HepG2 (cell line): ENCODE measurements around the gene IQCM. TPM values are rescaled to one million over a fixed set of nuclear protein-coding genes. Genes with fewer than 3 reads are reported as not detected.

Experiments used
- ATAC-seq: fragments of 200-7000 bp; cut with Tn5 transposase; 3 replicates; pipeline ENCODE4 v1.9.1; 2020; ENCODE audit warnings: mild to moderate bottlenecking, moderate library complexity
- BruUV-seq: library from RNA; stranded (reverse); fragments of 400-500 nt; replicated peaks from 2 replicates; lab custom pipeline; 2021; lab: Mats Ljungman, UMichigan
- CTCF ChIA-PET: fragments of 300-600 bp; formaldehyde crosslinking; extraction: SDS; loops from one replicate; lab custom pipeline; 2021; ENCODE audit warnings: low total read pairs, inconsistent platforms, low intra/inter-chr PET ratio; lab: Yijun Ruan, JAX
- POLR2A ChIA-PET: fragments of 350-600 bp; sonication (Branson Sonifier 250); formaldehyde crosslinking; loops from one replicate; lab custom pipeline; 2020; ENCODE audit warnings: antibody characterized with exemption, inconsistent platforms; lab: Yijun Ruan, JAX
- DNase-seq: peaks from one replicate; pipeline ENCODE4 v3.0.0-alpha.2; 2015; ENCODE audit warnings: low spot score
- FAIRE-seq: peaks from 3 replicates; lab custom pipeline; 2011; peaks lifted over from hg19 to GRCh38; lab: Jason Lieb, UNC
- H2AFZ ChIP-seq: one replicate; pipeline ENCODE4 v1.6.1; 2011; ENCODE audit warnings: low read length, inconsistent platforms
- H3K27ac ChIP-seq: fragments of 300-600 bp; 3 replicates; pipeline ENCODE4 v1.8.0; 2011; ENCODE audit warnings: mixed run types, mild to moderate bottlenecking, mixed read lengths, low read length, inconsistent platforms; ENCODE audit not compliant: insufficient read depth; ENCODE audit errors: extremely low read length
- H3K27me3 ChIP-seq, 2 experiments: fragments of 200-600 bp in 1 of 2; 2 replicates in 1 of 2; 3 replicates in 1 of 2; pipeline versions ENCODE4 v1.6.0 to v1.8.0; 2011; ENCODE audit warnings: low read length in 2 of 2, mild to moderate bottlenecking in 2 of 2, moderate library complexity in 2 of 2, inconsistent platforms in 1 of 2; ENCODE audit not compliant: insufficient read depth in 2 of 2, control insufficient read depth in 1 of 2
- H3K36me3 ChIP-seq, 2 experiments: fragments of 200-600 bp in 1 of 2; replicated peaks in 1 of 2; 2 replicates in 1 of 2; 3 replicates in 1 of 2; pipeline versions ENCODE4 v1.5.1 to v1.8.0; 2011; ENCODE audit warnings: low read length in 2 of 2, inconsistent platforms in 1 of 2; ENCODE audit not compliant: insufficient read depth in 2 of 2, control insufficient read depth in 1 of 2
- H3K4me1 ChIP-seq: 2 replicates; pipeline ENCODE4 v1.5.1; 2012; ENCODE audit warnings: low read length, inconsistent platforms; ENCODE audit not compliant: insufficient read depth
- H3K4me2 ChIP-seq: 2 replicates; pipeline ENCODE4 v1.6.0; 2011; ENCODE audit warnings: low read depth, low read length, inconsistent platforms
- H3K4me3 ChIP-seq, 3 experiments: fragments of 200-600 bp in 1 of 3; sonication (generic), shearing (Covaris generic) in 1 of 3; replicated peaks in 1 of 3; 2 replicates each; pipeline ENCODE4 v1.5.1; 2011 to 2016; ENCODE audit warnings: low read length in 3 of 3, inconsistent platforms in 2 of 3, low read depth in 2 of 3, mild to moderate bottlenecking in 2 of 3, control low read depth in 1 of 3, mixed read lengths in 1 of 3; ENCODE audit not compliant: insufficient read depth in 1 of 3
- H3K79me2 ChIP-seq: one replicate; pipeline ENCODE4 v1.6.1; 2011; ENCODE audit warnings: low read length, inconsistent platforms; ENCODE audit not compliant: insufficient read depth
- H3K9ac ChIP-seq: 2 replicates; pipeline ENCODE4 v1.6.0; 2011; ENCODE audit warnings: mild to moderate bottlenecking, low read depth, low read length, inconsistent platforms; ENCODE audit not compliant: insufficient read depth
- H3K9me3 ChIP-seq: 2 replicates; pipeline ENCODE4 v1.5.1; 2012; ENCODE audit warnings: mild to moderate bottlenecking, low read length
- H4K20me1 ChIP-seq: 2 replicates; pipeline ENCODE4 v1.6.0; 2011; ENCODE audit warnings: inconsistent platforms, mild to moderate bottlenecking, low read length, moderate library complexity; ENCODE audit not compliant: insufficient read depth
- EED ChIP-seq: sonication (generic); formaldehyde crosslinking; IDR thresholded peaks from 2 replicates; pipeline ENCODE4 v1.5.0; 2020; ENCODE audit warnings: mild to moderate bottlenecking, missing genetic modification reagents
- FOXA1 ChIP-seq, 2 experiments: fragments of 450-650 bp in 1 of 2; sonication (generic) in 1 of 2; formaldehyde crosslinking in 1 of 2; IDR thresholded peaks; 2 replicates each; pipeline versions ENCODE4 v1.4.0 to v1.6.1; 2016 to 2020; ENCODE audit warnings: missing genetic modification reagents in 1 of 2
- KAT7 ChIP-seq: IDR thresholded peaks from 2 replicates; pipeline ENCODE4 v1.6.1; 2018; ENCODE audit warnings: borderline replicate concordance, missing compliant biosample characterization
- KDM2A ChIP-seq: sonication (generic); formaldehyde crosslinking; IDR thresholded peaks from 2 replicates; pipeline ENCODE4 v1.4.0; 2020; ENCODE audit warnings: low read depth, missing genetic modification reagents, borderline replicate concordance
- NAIF1 ChIP-seq: sonication (generic); formaldehyde crosslinking; IDR thresholded peaks from 2 replicates; pipeline ENCODE4 v1.5.0; 2020; ENCODE audit warnings: mild to moderate bottlenecking, missing genetic modification reagents, borderline replicate concordance
- NFKB2 ChIP-seq: sonication (generic); formaldehyde crosslinking; IDR thresholded peaks from 2 replicates; pipeline ENCODE4 v1.4.0; 2020; ENCODE audit warnings: missing genetic modification reagents, borderline replicate concordance
- ZNF138 ChIP-seq: sonication (generic); formaldehyde crosslinking; IDR thresholded peaks from 2 replicates; pipeline ENCODE4 v1.5.0; 2020; ENCODE audit warnings: mild to moderate bottlenecking, low read depth, missing genetic modification reagents
- WGBS: methylation state at CpG from one replicate; pipeline ENCODE4 v1.1.6; 2017; ENCODE audit warnings: low lambda C conversion rate; 5-methylcytosine and 5-hydroxymethylcytosine counted together
- in situ Hi-C: cut with HindIII; loops from 2 replicates; pipeline ENCODE4 v1.10.0; 2017; ENCODE audit warnings: low pct_unique_long_range_greater_than_20kb; ENCODE audit not compliant: extremely low pct_ligation_motif_present
- intact Hi-C: fragments of 100-400 bp; cut with micrococcal nuclease; formaldehyde crosslinking; loops from one replicate; pipeline ENCODE4 v1.10.0; 2022; ENCODE audit not compliant: unreplicated experiment
- polyA plus RNA-seq, 8 experiments: library from polyadenylated mRNA; depleted of rRNA in 3 of 8; stranded (reverse) in 7 of 8; unstranded in 1 of 8; fragments of >200 nt; fragmentation: Illumina TruSeq in 4 of 8; extraction: Trizol in 4 of 8; gene quantifications; 2 replicates each; pipeline versions ENCODE4 v1.2.1 to v1.2.3, GENCODE V29; 2011 to 2016; ENCODE audit warnings: low read depth in 4 of 8, missing spikeins in 1 of 8, mixed read lengths in 1 of 8; ENCODE audit not compliant: insufficient read depth in 1 of 8
- total RNA-seq, 5 experiments: library from RNA; depleted of rRNA; stranded (reverse); fragments of >200 nt; fragmentation: Illumina TruSeq; extraction: Trizol; gene quantifications; 2 replicates each; pipeline ENCODE4 v1.2.3, GENCODE V29; 2016; ENCODE audit warnings: low read depth in 1 of 5
- TF ChIP-seq, protein P1 (sequence below): sonication (generic); formaldehyde crosslinking; IDR thresholded peaks from 2 replicates; pipeline ENCODE4 v1.4.0; 2020; ENCODE audit warnings: missing genetic modification reagents, borderline replicate concordance
- TF ChIP-seq, protein P2 (sequence below): sonication (generic); formaldehyde crosslinking; IDR thresholded peaks from 2 replicates; pipeline ENCODE4 v1.5.0; 2020; ENCODE audit warnings: missing genetic modification reagents, mild to moderate bottlenecking, borderline replicate concordance

Gene IQCM
- total and polyA plus RNA-seq, 2 of the 13 experiments (the other 11 are each of a cell fraction or from before 2014, with no cell fraction given): not detected

DNA sequence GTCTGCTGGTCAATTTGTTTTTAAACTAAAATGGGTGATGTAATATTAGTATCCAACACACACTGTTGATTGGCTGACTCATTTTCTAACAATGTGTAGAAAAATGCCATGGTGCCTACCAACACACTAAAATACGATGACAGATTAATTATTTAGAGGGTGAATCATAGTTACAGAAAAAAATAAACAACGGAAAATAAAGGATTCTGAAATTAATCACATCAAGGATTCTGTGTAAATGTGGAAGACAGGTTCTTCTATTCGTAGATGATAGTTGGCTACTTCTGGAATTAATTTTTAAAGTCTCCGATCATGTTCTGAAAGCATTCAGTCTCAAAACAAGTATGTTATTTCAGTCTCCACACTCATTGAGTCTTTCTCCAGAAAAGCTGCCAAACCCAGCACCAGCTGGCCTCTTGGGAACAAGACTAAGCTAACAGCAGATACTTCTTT lies 8.2 kb upstream of the IQCM start:
- Histone ChIP-seq H3K9ac (no peak overlapping the region), H3K4me1 (no peaks in the 10 kb centered on the region), H2AFZ (no peak overlapping the region), H4K20me1 (no peaks in the 10 kb centered on the region), H3K4me3 (no peak overlapping the region), H3K27ac (no peak overlapping the region), H3K4me2 (no peak overlapping the region), H3K36me3 (no peaks in the 10 kb centered on the region), H3K27me3 (no peaks in the 10 kb centered on the region), H3K9me3 (no peaks in the 10 kb centered on the region), H3K79me2 (no peaks in the 10 kb centered on the region)
- intact Hi-C loops: no loop called here
- ChIA-PET CTCF (no interaction called here), POLR2A (no interaction called here)
- FAIRE-seq (no peak), DNase-seq (no peak), ATAC-seq (no peak)
- BruUV-seq: no TSS peak
- TF ChIP-seq KAT7 (CRISPR knock-in tag) (no peak), EED (CRISPR knock-in tag) (no peak), ZNF138 (CRISPR knock-in tag) (no peak)
- WGBS: 3% methylated on average over 4 of the region's 4 CpGs
- in situ Hi-C loops: no loop called here

DNA sequence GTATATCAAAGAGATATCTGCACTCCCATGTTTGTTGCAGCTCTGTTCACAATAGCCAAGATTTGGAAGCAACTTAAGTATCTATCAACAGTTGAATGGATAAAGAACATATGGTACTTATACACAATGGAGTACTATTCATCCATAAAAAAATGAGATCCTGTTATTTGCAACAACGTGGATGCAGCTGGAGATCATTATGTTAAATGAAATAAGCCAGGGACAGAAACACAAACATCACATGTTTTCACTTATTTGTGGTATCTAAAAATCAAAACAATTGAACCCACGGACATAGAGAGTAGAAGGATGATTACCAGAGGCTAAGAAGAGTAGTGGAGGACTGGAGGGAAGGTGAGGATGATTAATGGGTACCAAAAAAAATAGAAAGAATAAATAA lies 14.2 kb downstream of the IQCM start:
- no peak for TF ChIP-seq NAIF1 (CRISPR knock-in tag)
- TF ChIP-seq, protein P1, sequence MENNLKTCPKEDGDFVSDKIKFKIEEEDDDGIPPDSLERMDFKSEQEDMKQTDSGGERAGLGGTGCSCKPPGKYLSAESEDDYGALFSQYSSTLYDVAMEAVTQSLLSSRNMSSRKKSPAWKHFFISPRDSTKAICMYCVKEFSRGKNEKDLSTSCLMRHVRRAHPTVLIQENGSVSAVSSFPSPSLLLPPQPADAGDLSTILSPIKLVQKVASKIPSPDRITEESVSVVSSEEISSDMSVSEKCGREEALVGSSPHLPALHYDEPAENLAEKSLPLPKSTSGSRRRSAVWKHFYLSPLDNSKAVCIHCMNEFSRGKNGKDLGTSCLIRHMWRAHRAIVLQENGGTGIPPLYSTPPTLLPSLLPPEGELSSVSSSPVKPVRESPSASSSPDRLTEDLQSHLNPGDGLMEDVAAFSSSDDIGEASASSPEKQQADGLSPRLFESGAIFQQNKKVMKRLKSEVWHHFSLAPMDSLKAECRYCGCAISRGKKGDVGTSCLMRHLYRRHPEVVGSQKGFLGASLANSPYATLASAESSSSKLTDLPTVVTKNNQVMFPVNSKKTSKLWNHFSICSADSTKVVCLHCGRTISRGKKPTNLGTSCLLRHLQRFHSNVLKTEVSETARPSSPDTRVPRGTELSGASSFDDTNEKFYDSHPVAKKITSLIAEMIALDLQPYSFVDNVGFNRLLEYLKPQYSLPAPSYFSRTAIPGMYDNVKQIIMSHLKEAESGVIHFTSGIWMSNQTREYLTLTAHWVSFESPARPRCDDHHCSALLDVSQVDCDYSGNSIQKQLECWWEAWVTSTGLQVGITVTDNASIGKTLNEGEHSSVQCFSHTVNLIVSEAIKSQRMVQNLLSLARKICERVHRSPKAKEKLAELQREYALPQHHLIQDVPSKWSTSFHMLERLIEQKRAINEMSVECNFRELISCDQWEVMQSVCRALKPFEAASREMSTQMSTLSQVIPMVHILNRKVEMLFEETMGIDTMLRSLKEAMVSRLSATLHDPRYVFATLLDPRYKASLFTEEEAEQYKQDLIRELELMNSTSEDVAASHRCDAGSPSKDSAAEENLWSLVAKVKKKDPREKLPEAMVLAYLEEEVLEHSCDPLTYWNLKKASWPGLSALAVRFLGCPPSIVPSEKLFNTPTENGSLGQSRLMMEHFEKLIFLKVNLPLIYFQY: no peak
- no peak for TF ChIP-seq NFKB2 (CRISPR knock-in tag)
- no peak for TF ChIP-seq FOXA1 (IDR thresholded peaks at IDR 0.05)
- no peak for TF ChIP-seq FOXA1 (CRISPR knock-in tag; IDR thresholded peaks at IDR 0.05)
- TF ChIP-seq KDM2A (CRISPR knock-in tag): no peak
- TF ChIP-seq, protein P2, sequence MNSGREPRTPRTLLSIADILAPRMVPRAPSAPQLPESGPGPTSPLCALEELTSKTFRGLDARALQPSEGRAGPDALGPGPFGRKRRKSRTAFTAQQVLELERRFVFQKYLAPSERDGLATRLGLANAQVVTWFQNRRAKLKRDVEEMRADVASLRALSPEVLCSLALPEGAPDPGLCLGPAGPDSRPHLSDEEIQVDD: no peak
- H3K4me1 ChIP-seq: no peaks in the 10 kb centered on the region
- FAIRE-seq (no peak), DNase-seq (no peak), ATAC-seq (no peak)
- no TSS peak for BruUV-seq
- H3K27ac ChIP-seq: no peak overlapping the region
- H3K4me3 ChIP-seq: no peak overlapping the region
- no peak overlapping the region for H3K4me2 ChIP-seq
- H3K9me3 ChIP-seq: no peaks in the 10 kb centered on the region
- in situ Hi-C loops: no loop called here
- H3K27me3 ChIP-seq: no peaks in the 10 kb centered on the region
- no peak overlapping the region for H3K9ac ChIP-seq
- ChIA-PET POLR2A (no interaction called here), CTCF (no interaction called here)
- H3K79me2 ChIP-seq: no peaks in the 10 kb centered on the region
- H3K36me3 ChIP-seq: no peaks in the 10 kb centered on the region
- intact Hi-C loops: no loop called here
- H2AFZ ChIP-seq: no peak overlapping the region
- H4K20me1 ChIP-seq: no peaks in the 10 kb centered on the region
- WGBS: 0% methylated on average over 2 of the region's 2 CpGs
